Measurements from ENCODE around the gene BAHD1.

The BAHD1 gene

GRCh38 chr15:40440743-40441564, at the start of gene BAHD1:
TSS of gene BAHD1 (plus strand) at chr15:40440953. CDS start at chr15:40458465, 17,512 bp downstream.
- DNase-seq, result peak; percentile 80 to 88 (median 86)

DNA sequence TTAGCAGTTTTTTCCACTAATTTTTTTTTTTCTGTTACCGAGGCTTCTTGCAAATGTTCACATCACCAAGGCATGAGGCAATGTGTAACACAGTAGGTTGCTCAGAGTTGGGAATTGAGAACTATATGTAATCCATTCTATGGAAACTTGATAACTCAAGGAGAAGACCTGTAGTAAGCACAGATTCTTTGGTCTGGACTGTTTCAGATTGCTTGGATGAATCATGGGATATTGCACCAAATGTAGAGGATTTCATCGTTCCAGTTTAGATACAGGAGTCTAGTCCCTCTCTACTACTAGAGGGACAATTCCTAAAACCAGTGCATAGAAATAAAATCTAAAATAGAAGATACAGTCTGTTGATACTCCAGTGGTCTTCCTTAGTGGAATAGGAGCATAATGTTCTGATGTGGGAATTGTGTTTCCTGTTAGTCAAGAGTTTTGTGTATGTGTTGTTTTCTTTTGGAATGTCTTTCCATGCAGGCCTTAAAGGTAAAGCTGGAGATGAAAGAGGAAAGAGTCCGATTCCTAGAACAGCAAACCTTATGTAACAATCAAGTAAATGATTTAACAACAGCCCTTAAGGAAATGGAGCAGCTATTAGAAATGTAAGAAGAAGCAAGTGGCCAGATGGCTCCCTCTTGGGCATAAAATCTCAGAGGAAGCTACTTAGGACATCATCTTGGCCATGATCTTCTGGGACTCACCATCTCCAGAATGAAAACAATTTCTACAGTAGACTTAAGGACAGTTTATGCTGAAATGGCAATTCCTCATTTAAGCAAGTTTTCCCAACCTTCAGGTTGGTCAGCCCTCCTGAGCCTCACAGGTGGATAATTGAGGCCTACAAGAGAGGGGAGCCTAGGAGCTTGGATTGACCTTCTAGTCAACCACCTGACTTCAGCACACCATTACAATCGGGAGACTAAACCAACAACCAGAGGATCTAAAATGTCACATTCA, 47.5 kb upstream of the BAHD1 start:
- no peak for DNase-seq

GRCh38 chr15:40397688-40398412, 42.9 kb upstream of the BAHD1 start:
- no peak for DNase-seq

DNA sequence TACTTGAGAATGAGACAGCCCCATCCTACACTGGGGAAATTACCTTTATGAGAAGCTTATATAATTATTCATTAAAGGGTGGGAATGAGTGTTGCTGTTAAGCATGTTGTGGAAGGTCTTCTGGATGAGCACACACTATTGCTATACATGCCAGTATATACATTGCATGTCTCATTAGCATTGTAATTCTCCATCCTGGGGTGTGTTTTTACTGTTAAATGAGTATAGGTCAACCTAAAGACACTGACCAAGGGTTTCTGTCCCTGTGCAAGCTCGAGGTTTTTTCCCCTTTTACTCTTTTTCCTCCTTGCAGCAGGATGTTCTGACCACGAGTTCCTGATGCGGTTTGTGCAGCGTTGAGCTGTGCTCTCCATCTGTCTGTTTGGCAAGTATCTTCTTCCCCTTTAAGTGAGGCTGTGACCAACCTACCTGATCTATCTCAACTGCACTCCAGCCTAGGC, 42.3 kb upstream of the BAHD1 start:
- no peak for DNase-seq

GRCh38 chr15:40399370-40399769, 41.4 kb upstream of the BAHD1 start:
- DNase-seq, result no peak

GRCh38 chr15:40405501-40406381, 35.0 kb upstream of the BAHD1 start, which contains the start of gene IVD:
TSS of gene IVD (plus strand) at chr15:40405795. CDS start at chr15:40405828, 33 bp downstream.
- DNase-seq, result peak; percentile 66 to 81 (median 71)

DNA sequence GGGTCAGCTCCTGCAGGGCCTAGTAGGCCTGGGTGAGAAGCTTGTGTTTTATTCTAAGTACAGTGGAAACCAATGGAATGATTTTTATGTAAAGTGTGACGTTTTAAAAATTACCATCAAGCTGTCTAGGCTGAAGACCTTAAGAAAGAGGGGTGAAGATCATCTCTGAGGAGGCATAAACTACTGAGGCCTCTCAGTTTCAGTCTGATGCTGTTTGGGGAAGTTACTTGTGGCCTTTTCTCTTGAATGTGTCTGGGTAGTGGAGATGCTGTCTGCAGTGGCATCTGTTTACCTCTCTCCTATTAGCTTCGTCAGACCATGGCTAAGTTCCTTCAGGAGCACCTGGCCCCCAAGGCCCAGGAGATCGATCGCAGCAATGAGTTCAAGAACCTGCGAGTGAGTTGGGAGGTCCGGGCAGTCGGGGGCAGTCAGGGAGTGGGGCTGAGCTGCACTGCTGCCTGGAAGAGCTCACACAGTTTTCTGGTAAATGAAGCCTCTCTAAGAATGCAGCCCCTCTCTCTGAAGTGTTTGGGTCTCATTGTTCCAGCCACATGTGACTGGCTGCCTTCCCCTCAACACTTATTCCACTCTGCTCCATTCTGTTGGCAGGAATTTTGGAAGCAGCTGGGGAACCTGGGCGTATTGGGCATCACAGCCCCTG, 33.3 kb upstream of the BAHD1 start:
- DNase-seq, result no peak

DNA sequence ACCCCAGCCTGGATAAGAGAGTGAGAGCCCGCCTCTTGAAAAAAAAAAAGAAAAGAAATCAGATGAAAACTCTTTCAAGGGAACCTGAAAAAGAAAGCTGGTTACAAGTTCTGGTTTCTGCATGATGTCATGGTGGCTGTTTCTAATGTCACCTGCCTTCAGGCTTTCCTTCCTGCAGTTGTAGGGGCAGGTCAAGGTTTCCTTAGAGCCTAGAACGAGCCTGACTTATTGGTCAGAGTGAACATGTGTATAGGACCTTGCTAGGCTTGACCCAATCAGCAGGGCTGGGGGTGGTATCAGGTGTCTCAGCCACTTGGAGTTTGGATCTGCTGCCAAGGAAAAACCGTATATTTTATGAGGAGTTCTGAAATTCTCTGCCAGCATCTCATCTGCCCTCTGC, 31.4 kb upstream of the BAHD1 start:
- DNase-seq, result no peak

DNA sequence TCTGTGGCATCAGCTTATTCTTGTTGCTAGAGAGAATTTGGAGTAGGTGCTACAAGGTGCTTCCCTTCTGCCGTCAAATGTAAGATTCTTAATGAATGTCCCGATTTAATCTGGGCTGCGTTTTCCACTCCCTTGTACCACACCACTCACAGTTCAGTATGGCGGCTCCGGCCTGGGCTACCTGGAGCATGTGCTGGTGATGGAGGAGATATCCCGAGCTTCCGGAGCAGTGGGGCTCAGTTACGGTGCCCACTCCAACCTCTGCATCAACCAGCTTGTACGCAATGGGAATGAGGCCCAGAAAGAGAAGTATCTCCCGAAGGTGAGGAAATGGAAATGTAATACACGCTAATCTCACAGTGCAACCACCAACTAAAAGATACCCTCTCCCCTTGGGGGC, 30.3 kb upstream of the BAHD1 start:
- DNase-seq, result no peak

- DNase-seq, result no peak
Observed at GRCh38 chr15:40412095-40412759, 28.5 kb upstream of the BAHD1 start.

DNA sequence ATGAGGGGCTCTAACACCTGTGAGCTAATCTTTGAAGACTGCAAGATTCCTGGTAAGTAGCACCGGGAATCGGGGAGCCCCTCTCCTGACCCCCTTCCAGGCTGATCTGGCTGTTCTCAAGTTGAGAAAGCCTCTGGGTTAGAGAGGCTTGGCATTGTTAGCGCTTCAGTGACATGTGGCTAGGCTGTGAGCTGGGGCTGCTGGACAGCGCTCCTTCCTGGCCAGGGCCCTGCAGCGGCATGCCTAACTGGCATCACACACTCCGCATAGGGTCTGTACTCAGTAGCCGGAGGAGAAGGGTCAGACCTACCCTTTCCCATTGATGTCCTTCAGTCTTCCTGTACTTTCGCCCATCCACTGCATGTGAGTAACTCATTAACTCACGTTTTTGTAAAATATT, 27.7 kb upstream of the BAHD1 start:
- DNase-seq, result no peak

DNA sequence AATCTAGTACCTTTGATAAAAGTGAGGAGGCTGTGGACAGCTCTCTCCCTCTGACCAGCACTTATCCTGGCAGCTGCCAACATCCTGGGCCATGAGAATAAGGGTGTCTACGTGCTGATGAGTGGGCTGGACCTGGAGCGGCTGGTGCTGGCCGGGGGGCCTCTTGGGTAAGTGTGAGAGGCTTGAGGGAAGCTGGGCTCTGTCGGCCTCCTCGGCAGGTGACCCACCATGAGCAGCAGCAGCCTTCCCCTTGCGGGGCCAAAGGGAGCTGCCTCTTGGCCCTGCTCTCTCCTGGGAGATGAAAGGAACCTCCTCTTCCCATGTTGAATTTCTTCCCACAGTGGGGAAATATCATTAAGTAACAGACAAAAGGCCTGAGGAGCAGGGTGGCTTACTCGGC, 25.9 kb upstream of the BAHD1 start:
- DNase-seq, result no peak

DNA sequence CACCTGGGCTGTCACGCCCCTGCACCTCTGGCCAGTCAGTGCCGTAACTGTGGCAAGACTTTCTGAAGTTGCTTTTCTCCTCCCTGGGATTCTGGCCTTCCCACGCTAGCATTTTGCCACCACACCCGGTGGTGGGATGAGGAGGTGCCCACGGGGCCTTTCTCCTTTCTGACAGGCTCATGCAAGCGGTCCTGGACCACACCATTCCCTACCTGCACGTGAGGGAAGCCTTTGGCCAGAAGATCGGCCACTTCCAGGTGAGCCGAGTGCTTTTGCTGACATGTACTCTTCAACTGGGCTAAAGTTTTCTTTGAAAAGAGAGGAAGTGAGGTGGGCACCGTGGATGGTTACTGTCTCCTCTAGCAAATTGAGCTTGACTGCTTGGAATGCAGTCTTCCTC, 25.5 kb upstream of the BAHD1 start:
- DNase-seq, result no peak

- no peak for DNase-seq
Observed at GRCh38 chr15:40416056-40416455, 24.7 kb upstream of the BAHD1 start.

DNA sequence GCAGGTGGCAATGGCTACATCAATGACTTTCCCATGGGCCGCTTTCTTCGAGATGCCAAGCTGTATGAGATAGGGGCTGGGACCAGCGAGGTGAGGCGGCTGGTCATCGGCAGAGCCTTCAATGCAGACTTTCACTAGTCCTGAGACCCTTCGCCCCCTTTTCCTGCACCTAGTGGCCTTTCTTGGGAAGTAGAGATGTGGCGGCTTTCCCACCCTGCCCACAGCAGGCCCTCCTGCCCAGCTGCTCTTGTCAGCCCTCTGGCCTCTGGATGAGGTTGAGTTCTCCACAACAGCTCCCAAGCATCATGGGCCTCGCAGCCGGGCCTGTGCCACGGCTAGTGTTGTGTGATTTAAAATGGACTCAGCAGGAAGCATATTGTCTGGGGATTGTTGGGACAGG, 22.6 kb upstream of the BAHD1 start:
- DNase-seq, result no peak

GRCh38 chr15:40420071-40420713, 20.6 kb upstream of the BAHD1 start:
- DNase-seq, result no peak

DNA sequence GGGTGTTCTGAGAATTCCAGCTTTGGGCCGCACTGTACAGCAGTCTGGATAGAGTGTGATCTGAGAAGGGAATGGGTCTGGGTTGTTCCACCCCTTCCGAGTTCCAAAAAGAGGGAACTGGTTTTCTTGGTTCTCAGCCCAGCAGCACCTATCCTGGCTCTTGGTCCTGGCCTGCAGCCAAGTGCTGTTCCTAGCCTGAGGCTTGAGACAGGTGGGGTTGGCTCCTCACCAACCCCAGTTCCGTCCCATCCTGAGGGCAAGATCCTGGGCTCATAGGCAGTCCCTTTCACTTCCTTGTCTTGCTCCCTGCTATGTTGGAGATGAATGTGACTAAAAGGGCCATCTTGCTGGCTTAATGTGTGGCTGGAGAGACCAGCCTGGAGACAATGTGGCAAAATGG, 20.0 kb upstream of the BAHD1 start:
- no peak for DNase-seq

DNA sequence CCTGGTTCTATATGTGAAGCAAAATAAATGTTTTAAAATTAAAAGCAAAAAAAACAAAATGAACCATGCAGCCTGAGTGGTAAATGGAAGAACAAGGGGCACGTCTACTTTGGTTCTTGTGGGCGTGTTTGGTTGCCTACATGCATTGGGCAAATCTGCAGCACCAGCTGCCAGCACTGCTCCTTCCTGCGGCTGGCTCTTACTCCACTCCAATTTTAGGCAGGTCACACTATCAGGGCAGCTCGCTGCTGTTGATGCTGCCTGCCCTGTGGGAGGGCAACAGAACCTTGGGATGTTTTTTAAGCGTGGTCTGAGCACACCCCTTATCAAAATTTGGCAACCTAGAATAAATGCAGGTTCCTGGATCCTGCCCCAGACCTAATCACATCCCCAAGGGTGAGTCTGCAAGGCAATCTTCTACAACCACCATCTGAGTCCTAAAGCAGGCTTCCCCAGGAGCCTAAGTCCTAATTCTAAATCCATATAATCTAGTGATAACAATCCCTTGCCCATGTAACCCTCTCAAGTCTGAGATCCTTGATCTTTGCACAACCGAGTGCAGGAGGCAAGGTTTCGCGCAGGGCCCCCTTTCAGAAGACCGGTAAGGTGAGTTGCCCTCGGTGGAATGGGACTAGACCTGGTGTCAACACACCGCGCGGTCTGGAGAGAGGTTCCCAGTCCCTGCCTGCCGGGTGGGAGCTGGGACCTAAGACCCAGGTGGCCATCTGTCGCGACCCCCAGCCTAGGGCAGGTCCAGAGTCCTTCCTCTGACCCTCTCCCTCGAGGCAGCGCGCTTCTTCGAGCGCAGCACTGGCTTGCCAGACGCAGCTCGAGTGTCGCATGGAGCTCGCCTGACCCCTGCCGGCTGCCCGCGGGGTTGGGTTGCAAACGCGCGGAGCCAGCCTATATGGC, 19.3 kb upstream of the BAHD1 start:
- DNase-seq, result peak; percentile 59 to 77 (median 70)

Measured in activated naive CD4-positive, alpha-beta T cell (primary cell).